NCI-H1417 treated with DMSO at 0.1 percent for 48 hours (cell line): ENCODE data around the gene COL4A2.

Source experiments
- DNase-seq: peaks from one replicate; lab custom pipeline; 2025; lab: John Stamatoyannopoulos, UW

Gene COL4A2

DNA sequence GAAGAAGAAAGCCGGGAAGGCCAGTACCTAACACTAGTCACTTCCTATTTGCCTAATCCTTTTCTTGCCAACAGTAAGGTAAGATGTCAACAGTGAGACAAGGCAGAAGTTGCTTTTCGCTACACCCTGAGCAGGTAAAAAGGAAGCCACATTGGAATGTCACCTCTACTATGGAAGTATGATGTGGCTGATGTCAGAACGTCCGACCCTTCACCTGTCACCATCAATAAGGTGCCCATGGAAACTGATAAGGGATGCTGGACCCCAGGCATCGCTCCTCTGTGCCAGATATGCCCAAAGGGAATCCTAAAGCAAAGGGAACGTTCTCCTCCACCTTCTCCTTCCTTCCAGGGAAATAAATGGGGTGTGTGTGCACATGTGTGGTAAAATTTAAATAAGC, 34.4 kb upstream of the COL4A2 start:
- no peak for DNase-seq

DNA sequence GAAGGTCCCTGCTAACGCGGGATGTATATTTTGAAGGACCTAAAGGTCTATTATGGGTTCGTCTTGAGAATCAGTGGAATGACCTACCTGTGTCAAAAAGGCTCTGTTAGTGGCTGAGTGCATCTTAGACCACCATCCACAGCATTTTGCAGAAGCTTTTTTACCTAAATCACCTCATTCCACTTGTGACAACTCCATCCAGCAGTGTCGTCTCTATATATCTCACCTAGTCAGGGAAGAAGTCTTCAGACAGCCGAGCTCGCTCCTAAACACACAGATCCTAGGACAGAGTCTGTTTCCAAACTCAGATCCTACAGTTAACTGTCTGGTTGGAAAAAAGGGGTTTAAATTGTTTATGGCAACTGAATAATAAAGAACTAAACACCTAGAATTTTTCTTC, 33.8 kb upstream of the COL4A2 start:
- no peak for DNase-seq

GRCh38 chr13:110274687-110275086, 32.4 kb upstream of the COL4A2 start:
- DNase-seq, result no peak

- DNase-seq, result no peak
Observed at GRCh38 chr13:110275931-110276552, 31.0 kb upstream of the COL4A2 start.

GRCh38 chr13:110276553-110276950, 30.5 kb upstream of the COL4A2 start:
- DNase-seq, result no peak

- no peak for DNase-seq
Observed at GRCh38 chr13:110277357-110277975, 29.6 kb upstream of the COL4A2 start.

DNA sequence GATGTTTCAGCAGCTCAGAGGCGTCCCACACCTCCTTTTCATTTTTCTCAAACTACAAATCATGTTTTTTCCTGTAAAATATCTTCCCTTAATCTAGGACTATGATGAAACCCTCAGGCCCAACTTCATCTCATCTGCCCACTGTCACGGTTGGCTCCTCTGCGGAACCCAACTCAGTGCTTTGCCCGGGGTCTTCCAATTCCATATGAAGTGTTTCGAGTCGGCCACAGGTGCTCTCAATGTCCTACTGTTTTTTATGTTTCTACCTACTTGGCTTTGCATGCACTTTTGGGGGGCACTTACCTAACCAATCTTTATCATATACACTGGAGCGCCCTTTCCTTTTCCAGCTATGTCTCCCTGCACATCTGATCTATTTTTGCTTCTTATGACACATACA, 28.2 kb upstream of the COL4A2 start:
- DNase-seq, result no peak

DNA sequence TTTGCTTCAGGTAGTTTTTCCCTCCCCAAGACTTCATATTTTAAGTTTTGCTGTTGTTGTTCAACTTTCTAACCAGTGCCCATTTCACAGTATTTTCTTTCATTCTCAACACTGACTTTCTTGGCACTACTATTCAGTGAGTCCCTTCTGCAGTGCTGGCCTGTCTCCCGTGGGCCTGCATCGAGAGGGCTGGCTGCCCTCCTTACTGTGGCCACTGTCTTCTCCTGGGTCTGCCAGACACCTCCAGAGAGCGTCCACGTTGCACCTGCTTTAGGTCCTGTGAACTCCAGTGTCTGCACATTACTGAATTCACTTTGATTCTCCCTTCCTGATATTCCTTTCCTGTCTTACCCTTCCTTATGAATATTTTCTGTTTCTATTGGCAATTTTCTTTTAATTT, 27.4 kb upstream of the COL4A2 start:
- no peak for DNase-seq

- DNase-seq, result no peak
Observed at GRCh38 chr13:110280231-110280813, 26.8 kb upstream of the COL4A2 start.

GRCh38 chr13:110280985-110281688, 25.9 kb upstream of the COL4A2 start:
- no peak for DNase-seq

DNA sequence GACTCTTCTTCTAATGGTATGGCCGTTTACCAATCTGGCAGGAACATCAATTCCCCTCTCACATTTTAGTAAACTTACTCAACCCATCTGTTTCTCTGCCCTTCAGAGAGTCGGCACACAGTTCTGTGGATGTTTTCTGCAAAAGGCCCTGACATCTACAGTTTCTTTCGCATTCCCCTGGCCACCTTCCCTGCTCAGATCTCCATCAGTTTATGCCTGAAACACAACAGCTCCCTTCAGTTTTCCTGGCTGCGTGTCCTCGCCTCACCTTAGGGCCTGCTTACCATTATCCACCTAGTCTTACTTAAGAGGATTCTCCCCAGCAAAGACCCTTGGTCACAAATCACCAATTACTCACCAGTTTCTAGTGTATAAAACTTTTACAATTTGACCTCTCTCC, 25.3 kb upstream of the COL4A2 start:
- DNase-seq, result no peak

- DNase-seq, result no peak
Observed at GRCh38 chr13:110282316-110282841, 24.7 kb upstream of the COL4A2 start.

GRCh38 chr13:110283736-110284517, 23.2 kb upstream of the COL4A2 start:
- DNase-seq, result no peak

- DNase-seq, result no peak
Observed at GRCh38 chr13:110284779-110285484, 22.2 kb upstream of the COL4A2 start.

GRCh38 chr13:110285991-110286832, 20.9 kb upstream of the COL4A2 start:
- DNase-seq, result no peak

DNA sequence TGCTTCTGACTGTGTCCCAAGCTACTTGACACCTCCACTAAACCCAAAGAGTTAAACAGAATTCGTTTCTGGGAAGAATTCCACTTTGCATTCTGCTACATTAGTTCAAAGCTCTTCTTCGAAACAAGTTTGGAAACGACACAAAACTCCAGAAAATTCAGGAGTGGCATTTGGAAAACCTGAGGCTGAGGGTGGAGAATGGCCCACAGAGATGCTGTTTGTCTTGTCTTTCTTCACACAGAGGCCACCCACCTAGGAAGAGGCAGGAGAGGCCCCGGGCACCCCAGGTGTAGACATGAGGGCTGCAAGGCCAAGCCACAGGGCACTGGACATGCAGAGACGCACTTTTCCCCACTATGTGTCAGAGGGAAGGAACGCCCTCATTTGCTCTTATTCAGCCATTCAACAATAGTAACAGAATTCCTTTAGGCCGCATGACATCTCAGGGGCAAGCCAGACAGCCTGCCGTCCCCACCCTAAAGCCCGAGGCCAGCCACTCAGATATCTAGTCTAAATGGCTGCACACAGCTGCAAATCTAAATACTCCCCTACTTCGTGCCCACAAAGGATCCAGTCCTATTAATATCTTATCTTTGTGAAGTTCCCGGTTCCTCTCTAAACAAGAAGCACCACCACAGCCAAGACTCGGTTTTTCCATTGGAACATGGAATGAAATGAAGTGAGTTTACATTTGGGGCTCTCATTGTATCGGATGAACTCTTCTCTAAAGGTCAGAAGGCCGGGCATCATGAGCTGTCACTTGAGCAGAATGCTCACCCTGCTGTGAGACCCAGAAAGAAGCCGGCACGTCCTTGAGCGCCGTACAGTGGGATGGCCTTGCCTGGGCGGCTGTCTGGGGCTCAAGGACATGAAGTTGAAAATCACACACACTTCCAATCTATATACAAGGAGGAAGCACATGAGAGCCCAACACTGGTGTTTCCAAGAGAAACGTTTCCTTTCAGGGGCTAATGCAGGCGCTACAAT, 20.0 kb upstream of the COL4A2 start:
- DNase-seq, result no peak

DNA sequence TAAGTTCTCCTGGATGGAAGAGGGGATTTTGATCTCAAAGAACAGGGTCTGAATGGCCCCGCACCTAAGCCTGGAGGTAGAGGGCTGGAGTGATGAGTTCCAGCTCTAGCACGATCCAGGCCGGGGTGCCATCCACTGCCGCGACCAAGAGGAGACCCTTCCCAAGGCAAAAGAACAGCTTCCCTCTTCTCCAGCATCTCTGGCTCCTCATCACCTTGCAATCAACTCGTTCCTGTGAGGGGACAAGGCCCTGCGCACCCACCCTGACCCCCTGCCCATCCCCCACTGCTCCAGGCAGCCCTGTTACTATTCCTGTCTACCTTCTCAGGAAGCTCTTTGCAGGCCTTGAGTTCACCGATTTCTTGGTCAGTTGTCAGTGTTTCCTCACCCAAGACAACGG, 17.9 kb upstream of the COL4A2 start:
- DNase-seq, result no peak

DNA sequence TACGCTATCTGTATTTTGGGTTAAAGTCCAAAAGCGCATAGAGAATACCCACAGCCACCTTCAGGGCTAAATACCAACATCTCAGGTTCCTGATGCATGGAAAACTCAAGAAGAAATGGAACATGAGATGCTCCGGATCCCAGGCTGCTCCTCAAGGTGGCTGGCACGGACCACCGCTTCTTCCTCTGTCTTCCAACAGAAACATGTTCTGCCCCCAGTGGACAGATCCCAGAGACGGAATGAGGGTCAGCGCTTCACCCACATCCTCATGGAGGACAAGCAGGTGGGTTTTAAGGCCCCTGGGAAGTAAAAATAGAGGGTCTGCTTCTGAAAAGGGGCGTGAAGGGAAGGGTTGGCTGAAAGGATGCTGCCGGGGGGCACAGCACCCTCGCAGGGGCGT, 17.4 kb upstream of the COL4A2 start:
- no peak for DNase-seq

GRCh38 chr13:110290153-110290552, 16.9 kb upstream of the COL4A2 start:
- DNase-seq, result no peak
